Rectal smooth muscle tissue (tissue), 1 donor: ENCODE results near the gene SNRPE.
"Not testable (repeated sequence)": the region's sequence is repeated elsewhere in the genome, so short reads cannot be mapped to it uniquely, and the experiment has no call there.

Experiments used
- H3K27ac ChIP-seq: one replicate; pipeline ENCODE4 v1.7.0; 2013; ENCODE audit warnings: low read depth, low read length, inconsistent platforms
- H3K27me3 ChIP-seq: one replicate; pipeline ENCODE4 v1.7.0; 2013; ENCODE audit warnings: low read length; ENCODE audit not compliant: control insufficient read depth, insufficient read depth
- H3K36me3 ChIP-seq: one replicate; pipeline ENCODE4 v1.7.0; 2013; ENCODE audit warnings: low read length; ENCODE audit not compliant: control insufficient read depth, insufficient read depth
- H3K4me1 ChIP-seq: one replicate; pipeline ENCODE4 v1.7.0; 2013; ENCODE audit warnings: low read length; ENCODE audit not compliant: control insufficient read depth, insufficient read depth
- H3K4me3 ChIP-seq: one replicate; pipeline ENCODE4 v1.7.0; 2013; ENCODE audit warnings: low read length
- H3K9ac ChIP-seq: one replicate; pipeline ENCODE4 v1.7.0; 2013; ENCODE audit warnings: low read length

Gene SNRPE

GRCh38 chr1:203843435-203843834 is 18.0 kb upstream of the SNRPE start:
- no peak overlapping the region for H3K9ac ChIP-seq
- no peaks in the 10 kb centered on the region for H3K27me3 ChIP-seq
- H3K4me1 ChIP-seq, result peaks cover 4% of the 10 kb centered on the region
- no peak overlapping the region for H3K4me3 ChIP-seq
- no peak overlapping the region for H3K27ac ChIP-seq
- peaks cover 8% of the 10 kb centered on the region for H3K36me3 ChIP-seq

GRCh38 chr1:203853112-203853511 is 8.3 kb upstream of the SNRPE start:
- not testable (repeated sequence) for H3K9ac ChIP-seq, H3K27ac ChIP-seq, H3K4me1 ChIP-seq, H3K27me3 ChIP-seq, H3K4me3 ChIP-seq
- peaks cover 25% of the 10 kb centered on the region for H3K36me3 ChIP-seq

GRCh38 chr1:203858055-203858454 is 3.3 kb upstream of the SNRPE start:
- H3K9ac ChIP-seq, result no peak overlapping the region
- H3K36me3 ChIP-seq, result peaks cover 5% of the 10 kb centered on the region
- peaks cover 6% of the 10 kb centered on the region for H3K4me1 ChIP-seq
- H3K27ac ChIP-seq, result no peak overlapping the region
- no peak overlapping the region for H3K4me3 ChIP-seq
- no peaks in the 10 kb centered on the region for H3K27me3 ChIP-seq

- Histone ChIP-seq H3K4me3 (no peak overlapping the region), H3K9ac (no peak overlapping the region), H3K36me3 (peaks cover 2% of the 10 kb centered on the region), H3K27me3 (no peaks in the 10 kb centered on the region), H3K27ac (no peak overlapping the region), H3K4me1 (peaks cover 6% of the 10 kb centered on the region)
Observed at GRCh38 chr1:203858975-203859374, 2.4 kb upstream of the SNRPE start.

DNA sequence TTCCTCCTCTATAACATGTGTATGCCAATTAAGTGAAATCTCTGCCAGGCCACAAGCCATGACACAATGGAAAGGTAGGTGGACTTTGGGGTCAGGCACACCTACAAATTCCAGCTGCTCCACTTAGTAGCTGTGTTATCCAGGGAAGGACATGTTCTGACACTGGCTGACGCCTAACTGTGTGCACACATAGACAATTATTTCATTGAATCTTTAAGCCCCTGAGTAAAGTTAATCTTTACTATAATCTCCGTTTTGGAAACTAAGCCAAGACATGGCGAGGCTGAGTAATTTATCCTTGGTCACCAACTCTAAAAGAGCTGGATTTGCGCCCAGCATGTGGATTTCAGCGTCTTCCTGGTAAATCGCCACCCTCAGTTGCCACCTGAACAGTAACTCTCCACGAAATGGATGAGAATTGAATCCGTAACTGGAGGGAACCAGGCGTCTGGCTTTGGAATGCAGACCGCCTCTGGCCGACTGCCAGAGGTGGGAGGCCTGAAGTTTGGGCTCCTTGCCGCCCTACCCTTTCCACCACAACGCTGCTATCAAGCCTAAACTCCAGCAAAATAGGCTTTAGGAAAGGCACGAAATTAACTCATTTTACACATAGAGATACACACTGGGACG is 888 bp upstream of the SNRPE start:
- H3K27me3 ChIP-seq, result no peaks in the 10 kb centered on the region
- H3K4me1 ChIP-seq, result peaks cover 6% of the 10 kb centered on the region
- peaks cover 3% of the 10 kb centered on the region for H3K36me3 ChIP-seq
- no peak overlapping the region for H3K27ac ChIP-seq
- no peak overlapping the region for H3K9ac ChIP-seq
- H3K4me3 ChIP-seq, result peak overlapping the region; percentile 6

DNA sequence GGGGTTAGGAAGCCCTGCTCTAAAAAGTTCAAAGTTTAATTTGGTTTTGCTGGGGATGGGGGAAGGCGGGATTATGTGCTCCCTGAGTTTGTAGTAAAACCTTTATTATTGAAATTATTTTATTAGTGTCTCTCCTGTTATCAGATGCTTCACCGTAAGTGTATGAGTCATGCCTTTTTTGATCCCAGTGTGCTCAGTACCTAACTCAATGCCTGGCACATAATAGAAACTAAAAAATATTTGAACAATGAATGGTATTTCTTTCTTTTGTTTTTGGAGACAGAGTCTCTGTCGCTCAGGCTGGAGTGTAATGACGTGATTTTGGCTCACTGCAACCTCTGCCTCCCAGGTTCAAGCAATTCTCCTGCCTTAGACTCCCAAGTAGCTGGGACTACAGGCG is 6.4 kb downstream of the SNRPE start:
- Histone ChIP-seq H3K9ac (no peak overlapping the region), H3K27ac (no peak overlapping the region), H3K36me3 (peaks cover 6% of the 10 kb centered on the region)

DNA sequence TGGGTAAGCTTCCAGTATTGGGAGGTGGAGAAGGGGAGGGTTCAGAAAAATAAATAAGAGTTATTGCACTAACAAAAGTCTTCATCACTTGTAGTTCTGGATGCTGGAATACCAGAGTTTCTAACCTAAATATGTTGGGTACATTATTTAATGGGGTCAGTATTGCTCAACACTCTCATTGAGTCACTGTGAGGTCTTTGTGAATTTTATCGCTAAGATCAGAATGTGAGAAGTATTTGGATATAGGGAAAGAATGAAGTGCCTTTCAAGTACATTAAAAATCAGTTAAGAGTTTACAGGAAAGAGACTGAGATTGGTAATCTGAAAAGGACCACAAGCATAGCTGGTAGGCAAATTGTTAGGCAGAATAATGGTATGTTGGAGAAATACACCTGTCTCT is 8.8 kb downstream of the SNRPE start:
- Histone ChIP-seq H3K9ac (no peak overlapping the region), H3K27ac (peak overlapping the region; percentile 34), H3K36me3 (peaks cover 6% of the 10 kb centered on the region)

More for the DNA sequence above, 6.4 kb downstream of the SNRPE start:
- H3K4me1 ChIP-seq, result peaks cover 12% of the 10 kb centered on the region
- H3K4me3 ChIP-seq, result no peak overlapping the region
- no peaks in the 10 kb centered on the region for H3K27me3 ChIP-seq

GRCh38 chr1:203871114-203871880 is 9.9 kb downstream of the SNRPE start:
- Histone ChIP-seq H3K4me3 (no peak overlapping the region), H3K36me3 (no peaks in the 10 kb centered on the region), H3K27me3 (no peaks in the 10 kb centered on the region), H3K9ac (no peak overlapping the region), H3K27ac (peak overlapping the region; percentile 78), H3K4me1 (peaks cover 12% of the 10 kb centered on the region)

More for the DNA sequence above, 8.8 kb downstream of the SNRPE start:
- H3K4me3 ChIP-seq, result no peak overlapping the region
- H3K4me1 ChIP-seq, result peaks cover 12% of the 10 kb centered on the region
- no peaks in the 10 kb centered on the region for H3K27me3 ChIP-seq

GRCh38 chr1:203873094-203873493 is 11.7 kb downstream of the SNRPE start:
- H3K4me1 ChIP-seq, result peaks cover 12% of the 10 kb centered on the region
- H3K36me3 ChIP-seq, result no peaks in the 10 kb centered on the region
- H3K9ac ChIP-seq, result no peak overlapping the region
- H3K4me3 ChIP-seq, result no peak overlapping the region
- no peak overlapping the region for H3K27ac ChIP-seq
- H3K27me3 ChIP-seq, result no peaks in the 10 kb centered on the region

DNA sequence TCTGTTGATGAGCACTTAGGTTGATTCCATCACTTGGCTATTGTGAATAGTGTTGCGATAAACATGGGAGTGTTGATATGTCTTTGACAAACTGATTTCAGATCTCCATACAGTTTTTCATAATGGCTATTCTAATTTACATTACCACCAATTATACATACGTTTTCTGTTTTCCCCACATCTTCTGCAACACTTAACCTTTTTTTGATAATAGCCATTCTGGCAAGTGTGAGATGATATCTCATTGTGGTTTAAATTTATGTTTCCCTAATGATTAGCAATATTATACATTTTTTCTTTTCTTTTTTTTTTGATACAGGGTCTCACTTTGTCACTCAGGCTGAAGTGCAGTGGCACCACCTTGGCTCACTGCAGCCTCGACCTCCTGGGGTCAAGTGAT is 17.0 kb downstream of the SNRPE start:
- Histone ChIP-seq H3K27me3 (no peaks in the 10 kb centered on the region), H3K4me1 (no peaks in the 10 kb centered on the region), H3K27ac (no peak overlapping the region), H3K9ac (no peak overlapping the region), H3K4me3 (no peak overlapping the region), H3K36me3 (no peaks in the 10 kb centered on the region)

DNA sequence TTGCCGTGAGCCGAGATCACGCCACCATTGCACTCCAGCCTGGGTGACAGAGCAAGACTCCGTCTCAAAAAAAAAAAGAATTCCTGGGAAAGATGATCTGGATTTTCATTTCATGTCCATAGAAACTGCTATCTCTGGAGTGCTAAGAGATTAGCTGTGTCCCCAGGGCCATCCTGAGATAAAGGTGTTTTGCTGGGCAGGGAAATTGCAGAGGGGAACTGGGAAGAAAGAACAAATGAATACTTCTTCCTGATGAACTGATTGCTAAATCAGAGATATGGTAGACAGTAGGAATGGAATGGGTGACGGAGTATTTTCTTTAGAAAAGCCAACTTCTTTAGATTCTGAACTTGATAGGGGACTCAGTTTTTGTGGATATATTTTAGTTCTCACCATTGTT is 19.2 kb downstream of the SNRPE start:
- H3K27me3 ChIP-seq, result no peaks in the 10 kb centered on the region
- H3K9ac ChIP-seq, result no peak overlapping the region
- H3K4me1 ChIP-seq, result no peaks in the 10 kb centered on the region
- H3K36me3 ChIP-seq, result no peaks in the 10 kb centered on the region
- no peak overlapping the region for H3K4me3 ChIP-seq
- H3K27ac ChIP-seq, result no peak overlapping the region

- no peaks in the 10 kb centered on the region for H3K4me1 ChIP-seq
- no peak overlapping the region for H3K9ac ChIP-seq
- no peaks in the 10 kb centered on the region for H3K36me3 ChIP-seq
Observed at GRCh38 chr1:203888807-203889251, 27.4 kb downstream of the SNRPE start.

DNA sequence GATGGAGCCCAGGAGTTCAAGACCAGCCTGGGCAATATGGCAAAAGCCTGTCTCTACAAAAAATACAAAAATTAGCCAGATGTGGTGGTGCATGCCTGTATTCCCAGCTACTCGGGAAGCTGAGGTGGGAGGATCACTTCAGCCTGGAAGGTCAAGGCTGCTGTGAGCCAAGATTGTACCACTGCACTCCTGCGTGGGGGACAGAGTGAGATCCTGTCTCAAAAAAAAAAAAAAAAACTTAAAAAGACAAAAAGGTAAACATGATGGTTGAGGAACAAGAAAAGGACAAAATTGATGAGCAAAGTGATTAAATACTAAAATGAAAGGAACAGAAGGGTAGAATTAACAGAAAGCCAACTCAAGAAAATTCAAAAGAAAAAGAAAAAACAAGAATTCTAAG is 30.6 kb downstream of the SNRPE start:
- Histone ChIP-seq H3K4me3 (no peak overlapping the region), H3K27me3 (no peaks in the 10 kb centered on the region), H3K36me3 (no peaks in the 10 kb centered on the region), H3K9ac (no peak overlapping the region), H3K4me1 (no peaks in the 10 kb centered on the region), H3K27ac (no peak overlapping the region)

More at GRCh38 chr1:203888807-203889251, 27.4 kb downstream of the SNRPE start:
- H3K27ac ChIP-seq, result no peak overlapping the region
- H3K4me3 ChIP-seq, result no peak overlapping the region
- H3K27me3 ChIP-seq, result no peaks in the 10 kb centered on the region
